PFSK-1 (cell line): ENCODE results near the gene SS18L1.

Experiments
- POLR2AphosphoS5 ChIP-seq: IDR thresholded peaks from 2 replicates; pipeline ENCODE4 v1.6.1; 2012; ENCODE audit warnings: low read depth, mild to moderate bottlenecking, control low read depth, low read length, moderate library complexity
- TF ChIP-seq, protein P1 (sequence below), 2 experiments: IDR thresholded peaks; 2 replicates each; pipeline versions ENCODE4 v1.6.1 to v1.8.0; 2011 to 2012; ENCODE audit warnings: low read depth in 2 of 2, low read length in 2 of 2, control low read depth in 1 of 2, inconsistent platforms in 1 of 2, mild to moderate bottlenecking in 1 of 2, moderate library complexity in 1 of 2; ENCODE audit not compliant: insufficient read depth in 1 of 2

GRCh38 chr20:62147528-62147927, 4.0 kb downstream of the SS18L1 start:
- TF ChIP-seq, protein P1, sequence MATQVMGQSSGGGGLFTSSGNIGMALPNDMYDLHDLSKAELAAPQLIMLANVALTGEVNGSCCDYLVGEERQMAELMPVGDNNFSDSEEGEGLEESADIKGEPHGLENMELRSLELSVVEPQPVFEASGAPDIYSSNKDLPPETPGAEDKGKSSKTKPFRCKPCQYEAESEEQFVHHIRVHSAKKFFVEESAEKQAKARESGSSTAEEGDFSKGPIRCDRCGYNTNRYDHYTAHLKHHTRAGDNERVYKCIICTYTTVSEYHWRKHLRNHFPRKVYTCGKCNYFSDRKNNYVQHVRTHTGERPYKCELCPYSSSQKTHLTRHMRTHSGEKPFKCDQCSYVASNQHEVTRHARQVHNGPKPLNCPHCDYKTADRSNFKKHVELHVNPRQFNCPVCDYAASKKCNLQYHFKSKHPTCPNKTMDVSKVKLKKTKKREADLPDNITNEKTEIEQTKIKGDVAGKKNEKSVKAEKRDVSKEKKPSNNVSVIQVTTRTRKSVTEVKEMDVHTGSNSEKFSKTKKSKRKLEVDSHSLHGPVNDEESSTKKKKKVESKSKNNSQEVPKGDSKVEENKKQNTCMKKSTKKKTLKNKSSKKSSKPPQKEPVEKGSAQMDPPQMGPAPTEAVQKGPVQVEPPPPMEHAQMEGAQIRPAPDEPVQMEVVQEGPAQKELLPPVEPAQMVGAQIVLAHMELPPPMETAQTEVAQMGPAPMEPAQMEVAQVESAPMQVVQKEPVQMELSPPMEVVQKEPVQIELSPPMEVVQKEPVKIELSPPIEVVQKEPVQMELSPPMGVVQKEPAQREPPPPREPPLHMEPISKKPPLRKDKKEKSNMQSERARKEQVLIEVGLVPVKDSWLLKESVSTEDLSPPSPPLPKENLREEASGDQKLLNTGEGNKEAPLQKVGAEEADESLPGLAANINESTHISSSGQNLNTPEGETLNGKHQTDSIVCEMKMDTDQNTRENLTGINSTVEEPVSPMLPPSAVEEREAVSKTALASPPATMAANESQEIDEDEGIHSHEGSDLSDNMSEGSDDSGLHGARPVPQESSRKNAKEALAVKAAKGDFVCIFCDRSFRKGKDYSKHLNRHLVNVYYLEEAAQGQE (IDR thresholded peaks at IDR 0.05; ENCODE audit: insufficient read depth in 1 of 2, low read depth in 2 of 2, low read length in 2 of 2): no peak
- TF ChIP-seq POLR2AphosphoS5: no peak
